ENCODE results near the gene RPS29. TPM values are rescaled to one million over a fixed set of nuclear protein-coding genes. Genes with fewer than 3 reads are reported as not detected.

RPS29 gene
- total and polyA plus RNA-seq, 2 of the 13 experiments (the other 11 are each of a cell fraction or from before 2014, with no cell fraction given), result 4,303 to 8,215 TPM

- TF ChIP-seq ZFYVE20 (CRISPR knock-in tag; IDR thresholded peaks at IDR 0.05; ENCODE audit: borderline replicate concordance, low read depth) (no peak; the same call in 1 of the 2 replicates), ZNF784 (CRISPR knock-in tag; IDR thresholded peaks at IDR 0.05; ENCODE audit: borderline replicate concordance) (peak; percentile 73; the same call in 1 of the 2 replicates), GATAD1 (CRISPR knock-in tag; IDR thresholded peaks at IDR 0.05) (peak; percentile 90), NONO (IDR thresholded peaks at IDR 0.05) (no peak), NONO (CRISPR knock-in tag; conservative IDR thresholded peaks at IDR 0.05) (peak; percentile 98), ZNF614 (CRISPR knock-in tag; IDR thresholded peaks at IDR 0.05; ENCODE audit: borderline replicate concordance) (no peak), STAG1 (CRISPR knock-in tag; IDR thresholded peaks at IDR 0.05) (peak; percentile 96), ZKSCAN8 (CRISPR knock-in tag; IDR thresholded peaks at IDR 0.05; ENCODE audit: borderline replicate concordance) (peak; percentile 50; the same call in 1 of the 2 replicates), CENPT (CRISPR knock-in tag; IDR thresholded peaks at IDR 0.05; ENCODE audit: low read depth) (peak; percentile 96), ZBTB34 (CRISPR knock-in tag; IDR thresholded peaks at IDR 0.05) (peak; percentile 81; the same call in 1 of the 2 replicates), ZNF138 (CRISPR knock-in tag; IDR thresholded peaks at IDR 0.05; ENCODE audit: low read depth) (no peak), ZNF260 (CRISPR knock-in tag; IDR thresholded peaks at IDR 0.05; ENCODE audit: borderline replicate concordance, low read depth) (no peak), ZNF580 (CRISPR knock-in tag; IDR thresholded peaks at IDR 0.05; ENCODE audit: borderline replicate concordance, low read depth) (peak; percentile 77; the same call in 1 of the 2 replicates)
- TF ChIP-seq, protein P1, sequence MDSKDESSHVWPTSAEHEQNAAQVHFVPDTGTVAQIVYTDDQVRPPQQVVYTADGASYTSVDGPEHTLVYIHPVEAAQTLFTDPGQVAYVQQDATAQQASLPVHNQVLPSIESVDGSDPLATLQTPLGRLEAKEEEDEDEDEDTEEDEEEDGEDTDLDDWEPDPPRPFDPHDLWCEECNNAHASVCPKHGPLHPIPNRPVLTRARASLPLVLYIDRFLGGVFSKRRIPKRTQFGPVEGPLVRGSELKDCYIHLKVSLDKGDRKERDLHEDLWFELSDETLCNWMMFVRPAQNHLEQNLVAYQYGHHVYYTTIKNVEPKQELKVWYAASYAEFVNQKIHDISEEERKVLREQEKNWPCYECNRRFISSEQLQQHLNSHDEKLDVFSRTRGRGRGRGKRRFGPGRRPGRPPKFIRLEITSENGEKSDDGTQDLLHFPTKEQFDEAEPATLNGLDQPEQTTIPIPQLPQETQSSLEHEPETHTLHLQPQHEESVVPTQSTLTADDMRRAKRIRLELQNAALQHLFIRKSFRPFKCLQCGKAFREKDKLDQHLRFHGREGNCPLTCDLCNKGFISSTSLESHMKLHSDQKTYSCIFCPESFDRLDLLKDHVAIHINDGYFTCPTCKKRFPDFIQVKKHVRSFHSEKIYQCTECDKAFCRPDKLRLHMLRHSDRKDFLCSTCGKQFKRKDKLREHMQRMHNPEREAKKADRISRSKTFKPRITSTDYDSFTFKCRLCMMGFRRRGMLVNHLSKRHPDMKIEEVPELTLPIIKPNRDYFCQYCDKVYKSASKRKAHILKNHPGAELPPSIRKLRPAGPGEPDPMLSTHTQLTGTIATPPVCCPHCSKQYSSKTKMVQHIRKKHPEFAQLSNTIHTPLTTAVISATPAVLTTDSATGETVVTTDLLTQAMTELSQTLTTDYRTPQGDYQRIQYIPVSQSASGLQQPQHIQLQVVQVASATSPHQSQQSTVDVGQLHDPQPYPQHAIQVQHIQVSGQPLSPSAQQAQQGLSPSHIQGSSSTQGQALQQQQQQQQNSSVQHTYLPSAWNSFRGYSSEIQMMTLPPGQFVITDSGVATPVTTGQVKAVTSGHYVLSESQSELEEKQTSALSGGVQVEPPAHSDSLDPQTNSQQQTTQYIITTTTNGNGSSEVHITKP (CRISPR knock-in tag; IDR thresholded peaks at IDR 0.05; ENCODE audit: low read depth), result peak; percentile 38; the same call in 1 of the 2 replicates
- TF ChIP-seq, protein P2, sequence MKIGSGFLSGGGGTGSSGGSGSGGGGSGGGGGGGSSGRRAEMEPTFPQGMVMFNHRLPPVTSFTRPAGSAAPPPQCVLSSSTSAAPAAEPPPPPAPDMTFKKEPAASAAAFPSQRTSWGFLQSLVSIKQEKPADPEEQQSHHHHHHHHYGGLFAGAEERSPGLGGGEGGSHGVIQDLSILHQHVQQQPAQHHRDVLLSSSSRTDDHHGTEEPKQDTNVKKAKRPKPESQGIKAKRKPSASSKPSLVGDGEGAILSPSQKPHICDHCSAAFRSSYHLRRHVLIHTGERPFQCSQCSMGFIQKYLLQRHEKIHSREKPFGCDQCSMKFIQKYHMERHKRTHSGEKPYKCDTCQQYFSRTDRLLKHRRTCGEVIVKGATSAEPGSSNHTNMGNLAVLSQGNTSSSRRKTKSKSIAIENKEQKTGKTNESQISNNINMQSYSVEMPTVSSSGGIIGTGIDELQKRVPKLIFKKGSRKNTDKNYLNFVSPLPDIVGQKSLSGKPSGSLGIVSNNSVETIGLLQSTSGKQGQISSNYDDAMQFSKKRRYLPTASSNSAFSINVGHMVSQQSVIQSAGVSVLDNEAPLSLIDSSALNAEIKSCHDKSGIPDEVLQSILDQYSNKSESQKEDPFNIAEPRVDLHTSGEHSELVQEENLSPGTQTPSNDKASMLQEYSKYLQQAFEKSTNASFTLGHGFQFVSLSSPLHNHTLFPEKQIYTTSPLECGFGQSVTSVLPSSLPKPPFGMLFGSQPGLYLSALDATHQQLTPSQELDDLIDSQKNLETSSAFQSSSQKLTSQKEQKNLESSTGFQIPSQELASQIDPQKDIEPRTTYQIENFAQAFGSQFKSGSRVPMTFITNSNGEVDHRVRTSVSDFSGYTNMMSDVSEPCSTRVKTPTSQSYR (CRISPR knock-in tag; IDR thresholded peaks at IDR 0.05; ENCODE audit: borderline replicate concordance), result peak; percentile 56
- TF ChIP-seq, protein P3, sequence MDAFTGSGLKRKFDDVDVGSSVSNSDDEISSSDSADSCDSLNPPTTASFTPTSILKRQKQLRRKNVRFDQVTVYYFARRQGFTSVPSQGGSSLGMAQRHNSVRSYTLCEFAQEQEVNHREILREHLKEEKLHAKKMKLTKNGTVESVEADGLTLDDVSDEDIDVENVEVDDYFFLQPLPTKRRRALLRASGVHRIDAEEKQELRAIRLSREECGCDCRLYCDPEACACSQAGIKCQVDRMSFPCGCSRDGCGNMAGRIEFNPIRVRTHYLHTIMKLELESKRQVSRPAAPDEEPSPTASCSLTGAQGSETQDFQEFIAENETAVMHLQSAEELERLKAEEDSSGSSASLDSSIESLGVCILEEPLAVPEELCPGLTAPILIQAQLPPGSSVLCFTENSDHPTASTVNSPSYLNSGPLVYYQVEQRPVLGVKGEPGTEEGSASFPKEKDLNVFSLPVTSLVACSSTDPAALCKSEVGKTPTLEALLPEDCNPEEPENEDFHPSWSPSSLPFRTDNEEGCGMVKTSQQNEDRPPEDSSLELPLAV (CRISPR knock-in tag; conservative IDR thresholded peaks at IDR 0.05; ENCODE audit: low read depth), result peak; percentile 90; the same call in 1 of the 2 replicates
Observed at GRCh38 chr14:49633640-49634546, 47.7 kb upstream of the RPS29 start (continued).
